NCI-H1092 (cell line): Measurements from ENCODE around the gene COL6A3.

Experiments
- DNase-seq: peaks from one replicate; lab custom pipeline; 2025; lab: John Stamatoyannopoulos, UW

Gene COL6A3

DNA sequence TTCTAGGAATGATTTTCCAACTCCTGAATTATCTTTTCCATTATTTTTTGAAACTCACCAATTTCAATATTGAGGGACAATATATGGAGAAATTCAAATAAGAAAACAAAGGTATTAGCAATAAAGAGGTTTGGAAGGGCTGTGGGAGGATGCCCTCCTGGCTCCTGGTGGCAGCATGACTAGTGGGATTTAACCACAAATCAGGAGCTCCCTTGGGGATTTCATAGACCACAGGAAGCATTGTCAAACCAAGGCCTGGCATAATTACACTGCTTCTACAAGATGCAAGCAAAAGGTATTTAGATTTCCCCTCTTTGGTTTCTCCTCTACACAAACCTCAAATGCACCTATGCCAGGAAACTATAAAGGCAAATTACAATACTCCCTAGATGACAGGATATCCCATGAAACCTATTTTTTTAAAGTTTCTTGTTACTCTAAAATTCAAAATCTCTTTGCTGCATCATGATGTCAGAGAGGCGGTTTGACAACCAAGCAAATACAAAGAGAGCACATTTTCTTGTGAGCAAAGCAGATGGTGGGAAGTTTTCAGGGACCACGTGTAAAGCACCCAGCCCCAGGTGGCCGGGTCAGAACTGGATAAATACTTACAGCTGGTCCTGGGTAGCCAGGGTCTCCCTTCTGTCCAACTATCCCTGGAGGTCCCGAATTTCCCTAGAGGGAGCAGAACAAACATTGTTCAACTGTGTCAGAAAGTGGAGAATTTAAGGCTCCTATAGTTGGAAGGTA is 67.9 kb downstream of the COL6A3 start:
- DNase-seq, result no peak

- no peak for DNase-seq
Measured at GRCh38 chr2:237345411-237345810, 68.6 kb downstream of the COL6A3 start.

DNA sequence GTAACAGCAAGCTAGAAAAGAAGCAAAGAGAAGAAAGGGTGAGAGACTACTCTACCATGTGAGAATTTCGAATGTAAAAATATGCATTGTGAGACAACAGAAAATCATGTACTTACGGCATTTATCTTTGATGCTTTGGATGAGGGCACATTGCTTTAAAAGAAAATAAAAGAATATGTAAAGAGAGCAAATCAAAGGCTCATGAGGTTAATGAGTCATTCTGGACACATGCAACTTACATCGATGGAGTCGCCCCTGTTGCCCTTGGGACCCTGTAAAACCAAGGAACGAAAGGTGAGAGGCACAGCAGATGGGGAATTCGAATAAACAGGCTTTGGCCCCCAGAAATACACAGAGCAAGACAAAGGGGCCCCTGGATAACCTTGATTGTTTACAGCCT is 69.0 kb downstream of the COL6A3 start:
- DNase-seq, result no peak

- no peak for DNase-seq
Measured at GRCh38 chr2:237343993-237344392, 70.0 kb downstream of the COL6A3 start.

DNA sequence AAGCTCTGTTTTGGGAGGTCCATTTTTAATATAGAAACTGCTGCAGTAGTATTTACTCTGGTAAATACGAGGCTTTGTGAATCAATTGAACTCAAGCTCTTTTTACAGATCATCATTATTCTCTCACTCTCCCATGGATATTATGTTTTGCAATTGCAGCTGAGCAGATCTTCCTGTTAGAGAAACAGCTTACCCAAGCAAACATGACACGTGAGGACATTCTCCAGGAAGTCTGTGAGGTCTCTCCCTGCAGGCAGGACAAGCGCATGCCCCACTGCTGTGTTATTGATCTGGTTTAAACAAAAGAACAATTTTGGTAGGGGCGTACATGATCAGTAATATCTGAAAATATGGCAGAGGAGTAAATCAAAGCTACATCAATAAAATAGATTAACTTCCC is 72.1 kb downstream of the COL6A3 start:
- DNase-seq, result no peak

DNA sequence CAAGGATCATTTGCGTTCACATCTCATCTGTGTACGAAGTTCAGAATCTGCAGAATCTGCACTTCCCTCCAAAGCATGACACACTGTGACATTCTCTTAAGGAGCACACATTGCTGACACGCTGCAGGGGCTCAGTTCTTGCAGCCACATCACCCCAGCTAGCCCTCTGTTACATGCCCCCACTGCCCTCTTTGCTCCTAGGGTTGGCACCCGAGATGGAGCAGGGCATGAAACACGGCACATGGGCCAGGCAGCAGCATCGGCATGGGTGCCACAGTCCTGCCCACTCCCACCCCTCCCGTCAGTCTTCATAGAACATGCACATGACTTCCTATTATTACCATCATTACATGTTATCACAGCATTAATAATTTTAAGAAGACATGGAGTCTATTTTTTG is 76.4 kb downstream of the COL6A3 start:
- DNase-seq, result no peak

DNA sequence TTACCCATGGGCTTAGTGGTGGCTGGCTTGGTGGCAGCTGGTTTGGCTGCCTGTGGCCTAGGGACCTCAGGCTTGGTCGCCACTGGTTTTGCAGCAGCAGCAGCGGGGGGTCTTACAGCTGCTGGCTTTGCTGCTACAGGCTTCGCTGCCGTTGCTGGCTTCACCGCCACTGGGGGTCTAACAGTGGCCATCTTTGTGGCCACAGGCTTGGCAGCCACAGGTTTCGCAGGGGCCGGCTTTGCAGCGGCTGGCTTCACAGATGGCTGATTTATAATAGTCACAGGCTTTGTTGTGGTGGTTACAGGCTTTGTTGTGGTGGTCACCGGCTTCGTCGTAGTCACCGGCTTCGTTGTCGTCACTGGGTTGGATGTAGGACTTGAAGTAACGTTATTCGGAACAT is 77.8 kb downstream of the COL6A3 start:
- DNase-seq, result no peak

GRCh38 chr2:237333748-237334147 is 80.2 kb downstream of the COL6A3 start:
- DNase-seq, result no peak

- no peak for DNase-seq
Measured at GRCh38 chr2:237330541-237330940, 83.4 kb downstream of the COL6A3 start.

- DNase-seq, result peak; percentile 41
Measured at GRCh38 chr2:237327175-237327950, 86.6 kb downstream of the COL6A3 start.

DNA sequence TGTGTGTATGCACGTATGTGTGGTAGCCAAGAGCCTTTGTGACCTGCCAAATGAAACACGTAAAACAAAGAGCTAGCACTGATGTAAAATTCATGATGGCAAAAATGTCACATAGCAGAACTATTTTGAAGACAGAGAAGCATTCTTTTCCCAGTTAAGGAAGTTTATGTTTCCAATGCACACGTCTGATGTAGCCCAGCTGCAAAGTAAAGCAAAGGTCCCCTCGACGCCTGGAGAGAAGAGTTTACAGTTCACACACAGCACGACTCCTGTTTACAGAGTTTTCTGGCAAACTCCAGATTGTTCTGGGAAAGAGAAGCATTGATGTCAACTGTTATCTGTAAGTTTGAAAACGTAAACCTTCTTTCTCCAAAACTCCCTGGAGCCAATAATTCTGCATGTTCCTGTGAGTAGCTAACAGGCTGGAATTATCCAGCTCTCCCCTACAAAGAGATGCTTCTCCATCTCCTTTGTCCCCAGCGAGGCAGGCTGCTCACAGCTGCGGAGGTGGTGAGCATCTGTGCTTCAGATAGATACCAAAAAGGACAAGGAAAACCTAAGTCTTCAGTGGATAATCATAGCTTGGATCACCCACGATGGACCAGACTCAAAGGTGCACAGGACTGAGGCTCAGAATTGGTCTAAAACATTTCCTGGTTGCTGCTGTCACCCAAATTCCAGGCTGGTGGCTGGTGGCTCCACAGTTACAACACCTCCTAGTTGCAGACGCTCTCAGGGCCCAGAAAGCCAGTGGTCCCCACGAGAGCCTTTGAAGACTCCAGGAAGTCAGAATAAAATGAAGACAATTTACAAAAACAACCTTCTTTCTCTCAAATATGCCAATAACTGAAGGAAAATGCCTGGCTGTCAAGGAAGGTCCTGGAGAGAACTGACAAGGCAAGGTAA is 87.4 kb downstream of the COL6A3 start:
- no peak for DNase-seq

GRCh38 chr2:237324837-237325236 is 89.1 kb downstream of the COL6A3 start:
- no peak for DNase-seq

DNA sequence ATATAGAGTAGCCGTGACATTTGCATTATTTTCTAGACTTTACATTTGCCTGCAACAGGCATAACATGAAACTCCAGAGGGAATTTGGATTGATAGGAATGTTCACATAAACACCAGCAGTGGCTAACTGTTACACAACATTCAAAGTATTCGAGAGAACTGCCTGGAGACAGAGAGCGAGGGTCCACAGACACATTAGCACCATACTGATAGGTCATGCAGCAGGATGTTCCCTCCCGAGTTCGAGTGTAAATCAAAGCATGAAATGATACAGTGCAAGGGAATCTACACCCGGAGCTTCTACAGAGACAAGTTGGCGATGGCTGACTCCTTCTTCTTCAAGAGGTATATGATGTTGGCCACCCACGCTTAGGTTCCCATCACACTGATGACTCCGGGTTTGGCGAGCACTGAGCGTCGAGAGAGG is 89.5 kb downstream of the COL6A3 start:
- no peak for DNase-seq

GRCh38 chr2:237323656-237324055 is 90.3 kb downstream of the COL6A3 start:
- no peak for DNase-seq

DNA sequence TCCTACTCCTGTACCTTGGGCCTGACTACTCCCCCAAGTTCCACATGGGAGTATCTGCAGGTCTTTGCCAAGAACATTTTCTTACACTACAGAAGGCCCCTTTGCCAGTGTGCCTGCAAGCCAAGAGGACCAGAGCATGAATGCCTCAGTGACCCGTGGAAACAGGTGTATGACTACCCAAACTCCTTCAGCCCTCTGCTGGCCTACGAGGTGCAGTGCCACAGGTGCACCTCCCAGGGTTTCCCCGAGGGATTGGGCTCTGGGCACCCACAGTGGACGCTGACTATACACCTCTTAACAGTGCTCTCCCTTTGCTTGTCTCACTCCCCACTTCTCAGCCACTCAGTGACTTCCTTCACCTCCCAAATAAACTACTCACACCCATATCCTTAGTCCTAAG is 91.4 kb downstream of the COL6A3 start:
- DNase-seq, result no peak

GRCh38 chr2:237321746-237322145 is 92.2 kb downstream of the COL6A3 start:
- no peak for DNase-seq

GRCh38 chr2:237320801-237321560 is 93.0 kb downstream of the COL6A3 start:
- DNase-seq, result no peak

- no peak for DNase-seq
Measured at GRCh38 chr2:237319887-237320286, 94.1 kb downstream of the COL6A3 start.

- no peak for DNase-seq
Measured at GRCh38 chr2:237319086-237319820, 94.7 kb downstream of the COL6A3 start.

DNA sequence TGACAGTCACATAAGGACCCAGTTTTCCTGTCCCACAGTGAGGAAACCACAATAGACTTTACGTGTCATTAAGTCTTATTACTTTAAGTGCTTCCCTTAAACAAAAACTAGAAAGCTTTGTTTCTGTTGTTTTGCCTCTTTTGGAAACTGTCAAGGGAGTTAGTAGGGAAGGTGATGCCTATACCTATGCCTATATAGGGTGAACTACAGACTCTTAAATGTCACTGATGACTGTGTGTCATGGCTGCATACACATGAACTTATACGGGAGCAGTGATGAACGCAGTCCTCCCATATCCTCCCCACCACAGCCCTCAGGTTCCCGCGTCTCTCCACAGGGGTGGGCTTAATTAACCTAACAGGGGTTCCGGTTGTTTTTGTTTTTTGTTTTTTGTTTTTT is 97.6 kb downstream of the COL6A3 start:
- DNase-seq, result no peak

DNA sequence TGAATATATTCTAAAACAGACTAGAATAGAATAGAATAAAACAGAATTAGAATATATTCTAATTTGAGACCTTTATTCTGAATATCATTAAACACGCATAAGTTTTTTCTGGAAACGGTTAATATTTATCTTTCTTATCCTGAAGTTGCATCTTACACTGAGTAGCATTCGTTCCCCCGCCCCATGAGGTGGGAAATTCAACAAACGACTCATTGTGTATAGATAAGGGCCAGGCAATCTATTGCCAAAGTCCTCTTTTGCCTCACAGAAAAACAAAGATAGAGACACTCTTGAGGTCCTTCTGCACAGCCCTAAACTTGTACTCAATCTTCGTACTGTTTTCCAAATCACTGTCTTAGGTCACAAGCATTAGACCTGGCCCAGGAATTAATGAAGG is 98.1 kb downstream of the COL6A3 start:
- DNase-seq, result no peak
